Activated T-helper 1 cell treated with Interleukin-2 at 50 U/mL for 16 hours (primary cell): ENCODE data around the gene LRMDA.

Source experiments
- DNase-seq: peaks from one replicate; pipeline ENCODE4 v3.0.0-alpha.2; 2020; ENCODE audit warnings: low read depth

The LRMDA gene

DNA sequence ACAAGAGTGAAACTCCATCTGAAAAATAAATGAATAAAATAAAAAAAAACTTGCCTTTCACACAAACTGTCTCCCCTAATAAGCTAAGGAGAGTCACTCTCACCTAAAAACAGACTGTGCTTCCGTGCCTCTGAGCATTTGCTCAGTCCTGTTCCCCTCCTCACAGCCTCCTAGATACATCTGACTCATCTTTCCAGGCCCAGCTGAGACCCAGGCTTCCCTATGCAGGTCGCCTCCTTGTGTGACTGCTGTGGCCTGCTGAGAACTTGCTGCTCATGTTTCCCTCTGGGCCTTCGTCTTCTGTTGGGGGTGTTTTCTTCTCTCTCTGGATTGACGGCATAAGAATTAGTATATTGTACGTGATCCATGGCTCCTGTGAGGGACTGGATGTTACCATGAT is 777.7 kb downstream of the LRMDA start:
- DNase-seq, result no peak

DNA sequence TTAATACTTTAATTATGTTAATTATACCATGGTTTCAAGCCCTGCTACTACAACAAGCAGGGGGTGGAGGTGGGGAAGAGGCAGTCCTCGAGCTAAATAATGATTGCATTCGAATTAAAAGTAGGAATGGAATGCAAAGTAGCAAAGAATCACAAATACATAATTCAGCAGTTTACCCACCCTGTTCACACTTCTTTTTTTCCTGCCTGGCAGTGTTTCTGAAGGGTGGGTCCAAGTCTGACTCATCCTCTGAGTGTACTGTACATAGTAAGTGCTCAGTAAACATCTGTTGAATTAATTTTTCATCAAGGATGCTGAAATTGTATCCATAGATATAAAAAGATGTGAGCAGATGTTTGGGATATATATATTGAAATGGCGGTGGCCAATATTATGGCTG is 778.8 kb downstream of the LRMDA start:
- DNase-seq, result no peak

- no peak for DNase-seq
Measured at GRCh38 chr10:76211691-76212090, 780.3 kb downstream of the LRMDA start.

GRCh38 chr10:76213876-76214275 is 782.5 kb downstream of the LRMDA start:
- no peak for DNase-seq

DNA sequence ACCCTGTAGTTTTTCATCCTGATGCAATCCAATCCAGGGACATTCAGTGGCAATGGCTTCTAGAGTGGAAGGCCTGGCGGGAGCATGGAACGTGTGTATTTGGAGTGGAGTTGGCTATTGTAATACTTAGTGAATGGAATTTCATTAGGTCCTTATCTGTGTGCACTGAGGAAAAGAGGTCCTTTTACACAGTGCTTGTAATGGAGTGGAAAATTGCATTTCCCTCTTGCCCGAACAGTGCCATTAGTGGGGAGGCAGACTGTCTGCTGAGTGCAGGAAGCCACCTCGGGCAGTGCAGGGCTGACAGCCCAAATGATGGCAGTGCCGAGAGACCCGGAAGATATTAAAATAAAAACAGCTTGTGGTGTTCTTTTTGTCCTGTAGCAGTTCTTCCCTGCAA is 786.6 kb downstream of the LRMDA start:
- DNase-seq, result no peak

GRCh38 chr10:76229341-76229740 is 797.9 kb downstream of the LRMDA start:
- no peak for DNase-seq

GRCh38 chr10:76230921-76231285 is 799.5 kb downstream of the LRMDA start:
- DNase-seq, result no peak

DNA sequence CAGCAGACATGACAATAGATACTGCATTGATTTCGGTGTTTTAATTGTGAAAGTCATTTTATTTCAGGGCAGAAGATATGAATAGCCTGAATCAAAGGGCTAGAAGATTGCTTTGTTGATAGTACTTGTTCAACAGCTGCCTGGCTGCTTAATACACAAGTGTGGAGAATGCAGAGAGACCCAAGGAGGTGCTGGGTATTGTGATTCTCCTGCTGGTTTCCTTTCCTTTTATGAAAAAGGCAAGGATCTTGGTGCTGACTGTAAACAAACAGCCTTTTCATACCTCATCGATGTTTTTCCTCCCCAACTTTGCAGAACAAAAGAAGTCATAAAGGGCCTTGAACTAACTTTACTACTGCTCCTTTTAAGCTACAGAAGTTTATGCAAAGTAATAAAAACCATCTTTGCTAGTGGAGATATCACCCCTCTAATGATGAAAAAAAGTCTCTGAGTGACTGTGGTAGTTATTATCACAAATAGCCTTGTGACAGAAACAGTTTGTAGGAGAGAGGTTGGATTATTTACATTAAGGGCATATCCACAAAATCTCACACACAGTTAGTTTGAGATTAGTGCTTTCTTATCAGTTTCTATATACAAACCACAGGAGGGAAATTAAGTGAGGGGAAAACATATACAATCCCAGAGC is 800.0 kb downstream of the LRMDA start:
- DNase-seq, result no peak

- DNase-seq, result no peak
Measured at GRCh38 chr10:76234499-76235226, 803.2 kb downstream of the LRMDA start.

DNA sequence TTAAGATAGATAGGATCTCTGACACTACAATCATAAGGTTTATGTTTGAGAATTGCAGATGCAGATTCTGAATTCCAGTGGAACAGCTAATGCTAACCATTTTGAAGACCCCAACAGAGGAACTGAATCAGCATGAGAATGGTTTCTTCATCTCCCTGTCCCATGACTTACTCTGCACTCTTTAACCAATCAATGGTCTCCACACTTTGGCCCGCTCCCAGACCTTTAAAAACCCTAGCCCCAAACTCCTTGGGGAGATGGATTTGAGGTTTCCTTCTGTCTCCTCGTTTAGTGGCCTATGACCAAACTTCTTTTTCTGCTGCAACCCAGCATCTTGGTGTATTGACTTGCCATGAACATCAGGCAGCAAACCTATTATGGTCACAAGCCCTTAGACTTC is 804.9 kb downstream of the LRMDA start:
- DNase-seq, result no peak

DNA sequence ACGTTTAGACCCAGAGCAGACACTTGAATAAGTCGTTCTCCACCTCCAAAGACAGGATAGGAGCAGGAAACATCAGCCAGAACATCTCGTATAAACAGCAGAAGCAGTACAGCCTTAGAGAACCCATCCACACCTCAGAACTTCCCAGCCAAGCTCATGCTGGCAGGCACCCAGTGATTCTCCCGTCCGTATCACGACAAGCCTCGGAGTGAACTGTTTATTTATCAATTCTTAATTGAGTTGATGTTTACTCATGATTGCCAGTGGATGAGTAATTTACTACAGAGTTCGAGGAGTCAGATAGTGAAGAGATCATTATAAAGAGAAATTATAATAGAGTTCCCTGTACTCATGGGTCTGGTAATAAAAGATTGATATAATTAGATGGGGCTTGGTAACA is 811.5 kb downstream of the LRMDA start:
- DNase-seq, result no peak

GRCh38 chr10:76244061-76244686 is 812.8 kb downstream of the LRMDA start:
- DNase-seq, result no peak

DNA sequence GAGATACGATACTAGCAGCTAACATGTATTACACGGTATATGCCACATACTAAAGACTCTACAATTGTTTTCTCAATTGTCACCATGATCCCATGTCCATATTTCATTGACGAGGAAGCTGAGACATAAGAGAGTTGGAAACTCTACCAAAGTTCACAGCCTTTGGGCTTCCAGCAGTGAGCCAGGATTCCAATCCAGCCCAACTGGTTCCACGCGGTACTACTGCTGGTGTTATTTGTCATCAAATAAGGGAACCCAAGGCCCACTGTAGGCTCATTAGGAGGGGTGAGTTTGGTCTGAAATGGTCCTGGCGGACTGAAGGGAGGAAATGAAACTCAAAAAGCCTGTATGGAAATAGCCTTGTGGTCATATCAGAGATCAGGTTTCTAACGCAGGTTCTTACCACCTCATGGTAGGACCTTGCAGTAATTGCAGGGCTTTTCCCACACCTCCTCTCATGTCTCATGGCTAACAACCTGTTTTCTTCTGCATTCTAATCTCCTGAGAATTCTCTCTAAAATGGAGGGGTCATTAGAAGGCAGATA is 814.6 kb downstream of the LRMDA start:
- DNase-seq, result no peak

DNA sequence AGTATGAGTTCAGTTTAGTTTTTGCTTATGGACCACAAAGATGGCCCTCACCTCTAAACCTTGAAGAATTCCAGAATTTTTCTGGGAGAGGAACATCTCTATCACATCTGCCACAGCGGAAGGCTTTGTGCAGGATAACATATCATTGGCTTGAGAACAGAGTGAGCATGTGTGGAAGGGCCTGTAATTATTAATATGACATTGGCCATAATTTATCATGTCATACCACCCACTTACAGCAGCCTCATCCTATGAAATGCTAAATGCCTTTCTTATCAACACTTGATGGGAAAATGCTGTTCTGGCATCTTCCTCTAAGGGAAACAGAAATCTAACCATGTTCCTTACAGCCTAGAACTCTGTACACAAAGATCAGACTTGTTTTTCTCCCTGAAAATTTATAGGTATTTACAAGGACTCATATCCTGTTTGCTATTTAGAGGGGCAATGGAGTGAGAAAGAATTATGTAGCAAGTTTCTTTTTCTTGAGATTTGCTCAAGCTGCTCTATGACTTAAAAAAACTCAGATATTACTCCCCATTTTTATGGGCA is 817.3 kb downstream of the LRMDA start:
- no peak for DNase-seq

DNA sequence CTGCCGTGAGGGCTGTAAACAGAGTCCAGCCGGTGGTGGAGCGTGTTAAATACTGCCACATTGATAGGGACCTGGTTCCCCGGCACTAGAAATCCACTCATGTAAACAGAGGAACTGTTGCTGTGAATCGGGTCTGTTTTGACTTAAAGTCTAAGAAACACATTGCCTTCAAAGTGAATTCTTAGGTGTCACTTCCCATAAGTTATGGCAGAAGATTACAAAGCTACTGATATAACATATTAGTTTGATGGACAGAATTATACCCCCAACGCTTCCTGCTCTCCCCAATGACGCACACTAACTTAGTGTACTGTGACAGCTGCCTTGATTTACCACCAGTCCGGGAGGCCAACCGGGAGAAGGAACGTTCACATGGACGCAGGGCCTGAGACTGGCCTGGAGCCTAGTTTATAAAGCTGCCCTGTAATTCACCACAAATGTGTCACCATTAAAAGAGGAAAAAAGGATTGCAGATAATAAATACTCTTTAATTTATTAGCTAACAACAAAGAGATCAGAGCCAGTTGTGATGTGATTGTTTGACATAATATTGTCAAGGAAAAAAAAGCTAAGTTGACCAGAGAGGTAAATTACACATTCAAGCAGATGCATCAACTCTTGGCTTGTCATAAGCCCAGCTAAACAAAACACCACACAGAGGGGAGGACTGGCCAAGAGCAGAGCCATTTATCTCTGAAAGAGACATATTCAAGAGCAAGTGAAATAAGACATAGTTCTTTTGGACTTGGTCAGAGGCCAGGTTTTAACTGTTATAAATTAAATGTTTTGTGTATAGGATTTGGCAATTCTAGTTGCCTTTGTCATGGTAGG is 820.6 kb downstream of the LRMDA start:
- DNase-seq, result no peak

DNA sequence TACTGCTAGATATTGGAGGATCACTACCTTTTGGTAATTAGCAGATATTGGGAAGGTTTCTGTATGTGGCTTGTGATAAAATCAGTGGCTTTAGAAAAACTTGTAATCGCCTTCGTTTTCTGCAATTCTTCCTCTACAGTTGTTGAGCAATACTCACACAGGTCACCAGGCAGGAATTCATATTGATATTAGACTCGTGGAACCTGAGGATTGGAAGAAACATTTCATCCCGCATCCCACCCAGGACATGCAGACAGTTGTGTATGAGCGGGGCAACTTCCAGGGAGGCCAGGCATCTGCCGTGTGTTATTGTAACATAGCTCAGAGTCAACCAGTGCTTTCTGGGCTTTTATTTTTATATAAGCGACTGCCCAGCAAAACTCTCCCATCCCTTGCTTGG is 821.3 kb downstream of the LRMDA start:
- no peak for DNase-seq

GRCh38 chr10:76255241-76255640 is 823.8 kb downstream of the LRMDA start:
- DNase-seq, result no peak

- DNase-seq, result no peak
Measured at GRCh38 chr10:76257816-76258215, 826.4 kb downstream of the LRMDA start.

- no peak for DNase-seq
Measured at GRCh38 chr10:76265441-76266113, 834.2 kb downstream of the LRMDA start.

GRCh38 chr10:76268530-76268929 is 837.1 kb downstream of the LRMDA start:
- DNase-seq, result no peak

GRCh38 chr10:76268954-76269353 is 837.5 kb downstream of the LRMDA start:
- no peak for DNase-seq
